Measurements from ENCODE around the gene RNU7-1.

- TF ChIP-seq POLR2A (IDR thresholded peaks at IDR 0.05; ENCODE audit: low read depth, low read length) (no peak), MAFK (IDR thresholded peaks at IDR 0.05; ENCODE audit: low read depth, low read length) (no peak), CTCF (conservative IDR thresholded peaks at IDR 0.05; ENCODE audit: low read depth, low read length) (no peak), CEBPB (IDR thresholded peaks at IDR 0.05; ENCODE audit: low read depth, low read length) (no peak), RCOR1 (IDR thresholded peaks at IDR 0.05; ENCODE audit: insufficient replicate concordance, low read length) (no peak), CHD1 (IDR thresholded peaks at IDR 0.05; ENCODE audit: low read depth, low read length) (no peak), ELK1 (IDR thresholded peaks at IDR 0.05; ENCODE audit: borderline replicate concordance, low read depth, low read length) (no peak), RFX5 (IDR thresholded peaks at IDR 0.05; ENCODE audit: low read depth, low read length) (no peak)
Measured at GRCh38 chr12:6941782-6942181, 1.8 kb upstream of the RNU7-1 start.

All from IMR-90 (cell line).